Uterus (tissue), 4 donors: ENCODE results near the gene ATP6V0A4. TPM values are rescaled to one million over a fixed set of nuclear protein-coding genes. Genes with fewer than 3 reads are reported as not detected.

Experiments used
- DNase-seq, 2 donors: peaks; one replicate each; pipeline ENCODE4 v3.0.0-alpha.2; 2019 to 2020
- H3K27ac ChIP-seq, 2 donors: fragments of 200-600 bp; sonication (generic); 1 replicate in 1 of 2; 2 replicates in 1 of 2; pipeline ENCODE4 v1.5.1; 2016 to 2018
- H3K27me3 ChIP-seq, 2 donors: fragments of 200-600 bp; sonication (generic); one replicate each; pipeline ENCODE4 v1.5.1; 2018 to 2019; ENCODE audit warnings: control low read depth in 1 of 2
- H3K36me3 ChIP-seq, 2 donors: fragments of 200-600 bp; sonication (generic); one replicate each; pipeline ENCODE4 v1.5.1; 2019; ENCODE audit warnings: control low read depth in 1 of 2
- H3K4me1 ChIP-seq, 2 donors: fragments of 200-600 bp; sonication (generic); one replicate each; pipeline ENCODE4 v1.5.1; 2018 to 2019; ENCODE audit warnings: control low read depth in 1 of 2
- H3K4me3 ChIP-seq, 2 donors: fragments of 200-600 bp; sonication (generic); 1 replicate in 1 of 2; 2 replicates in 1 of 2; pipeline ENCODE4 v1.5.1; 2018 to 2019; ENCODE audit warnings: mild to moderate bottlenecking in 1 of 2
- H3K9me3 ChIP-seq, 2 donors: fragments of 200-600 bp; sonication (generic); one replicate each; pipeline ENCODE4 v1.5.1; 2019; ENCODE audit warnings: control low read depth in 1 of 2
- CTCF ChIP-seq, 4 experiments: fragments of 200-600 bp in 2 of 4; fragments of 450-650 bp in 2 of 4; sonication (generic) in 2 of 4; IDR thresholded peaks; one replicate each; pipeline ENCODE4 v1.5.1; 2016 to 2019; ENCODE audit warnings: antibody characterized with exemption in 4 of 4, mild to moderate bottlenecking in 2 of 4, moderate library complexity in 1 of 4
- POLR2A ChIP-seq, 2 donors: fragments of 450-650 bp; IDR thresholded peaks; one replicate each; pipeline ENCODE4 v1.6.1; 2016; ENCODE audit warnings: antibody characterized with exemption in 2 of 2, mild to moderate bottlenecking in 1 of 2, moderate library complexity in 1 of 2
- intact Hi-C: fragments of 100-400 bp; cut with DNase I; formaldehyde crosslinking; loops from one replicate; pipeline ENCODE4 v1.15.1; 2023; ENCODE audit warnings: low total_unique reads
- total RNA-seq, 4 donors: library from RNA; depleted of rRNA in 3 of 4; stranded (reverse); fragments of >200 nt in 3 of 4; gene quantifications; one replicate each; pipeline versions ENCODE4 v1.1.0 to v1.2.4, GENCODE V29; 2014 to 2023
- donor health status: DM: yes; HTN: yes; CAD: no.

Gene ATP6V0A4
- total RNA-seq, 4 donors from 2014 or later: not detected

DNA sequence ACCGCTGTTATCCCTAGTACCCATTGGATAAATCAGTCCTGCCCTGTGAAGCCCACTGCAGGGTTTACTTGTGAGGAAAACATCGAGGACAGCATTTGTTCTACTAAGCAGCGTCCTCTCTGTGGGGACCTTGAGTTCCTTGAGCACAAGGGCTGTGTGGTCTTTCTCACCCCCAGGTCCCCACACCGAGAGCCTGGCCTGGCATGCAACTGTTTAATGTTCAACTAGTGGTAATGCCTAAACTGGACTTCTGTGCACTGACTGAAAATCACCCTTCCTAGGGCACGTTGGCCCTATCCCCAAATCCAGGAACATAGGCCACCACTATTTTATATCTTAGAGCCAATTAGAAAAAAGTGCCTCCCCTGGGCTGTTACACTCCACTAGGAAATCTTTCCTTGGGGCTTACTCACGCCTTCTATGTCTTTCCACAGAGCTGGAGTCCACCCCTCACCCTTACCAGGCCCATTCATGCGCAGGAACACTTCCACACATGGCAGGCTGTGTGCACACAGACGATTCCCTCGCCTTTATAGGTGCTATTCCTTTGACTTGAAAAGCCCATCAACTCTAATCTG, 1.9 kb downstream of the ATP6V0A4 start:
- TF ChIP-seq POLR2A (IDR thresholded peaks at IDR 0.05): no peak
- TF ChIP-seq CTCF (IDR thresholded peaks at IDR 0.05): no peak
- no peaks in the 10 kb centered on the region for H3K27me3 ChIP-seq
- no peak for DNase-seq
- no peaks in the 10 kb centered on the region for H3K36me3 ChIP-seq
- no peak overlapping the region for H3K4me3 ChIP-seq
- H3K27ac ChIP-seq: no peak overlapping the region
- H3K4me1 ChIP-seq: no peaks in the 10 kb centered on the region
- no peaks in the 10 kb centered on the region for H3K9me3 ChIP-seq
- intact Hi-C loops: no loop called here

GRCh38 chr7:138785587-138786437, 12.2 kb downstream of the ATP6V0A4 start:
- Histone ChIP-seq H3K9me3 (no peaks in the 10 kb centered on the region), H3K4me1 (no peaks in the 10 kb centered on the region), H3K36me3 (no peaks in the 10 kb centered on the region), H3K27me3 (no peaks in the 10 kb centered on the region), H3K4me3 (no peak overlapping the region), H3K27ac (no peak overlapping the region)
- TF ChIP-seq CTCF (IDR thresholded peaks at IDR 0.05): no peak
- TF ChIP-seq POLR2A (IDR thresholded peaks at IDR 0.05): no peak
- intact Hi-C loops: no loop called here
- DNase-seq: no peak

GRCh38 chr7:138784692-138785091, 13.3 kb downstream of the ATP6V0A4 start:
- no peak for TF ChIP-seq CTCF (IDR thresholded peaks at IDR 0.05)
- TF ChIP-seq POLR2A (IDR thresholded peaks at IDR 0.05): no peak
- Histone ChIP-seq H3K27me3 (no peaks in the 10 kb centered on the region), H3K4me3 (no peak overlapping the region), H3K36me3 (no peaks in the 10 kb centered on the region), H3K4me1 (no peaks in the 10 kb centered on the region), H3K9me3 (no peaks in the 10 kb centered on the region), H3K27ac (no peak overlapping the region)
- intact Hi-C loops: no loop called here
- DNase-seq: no peak

GRCh38 chr7:138781004-138781403, 17.0 kb downstream of the ATP6V0A4 start:
- DNase-seq: no peak
- TF ChIP-seq POLR2A (IDR thresholded peaks at IDR 0.05) (no peak), CTCF (IDR thresholded peaks at IDR 0.05) (no peak)
- Histone ChIP-seq H3K27ac (no peak overlapping the region), H3K4me3 (no peak overlapping the region), H3K36me3 (no peaks in the 10 kb centered on the region), H3K9me3 (no peaks in the 10 kb centered on the region), H3K27me3 (no peaks in the 10 kb centered on the region), H3K4me1 (no peaks in the 10 kb centered on the region)
- intact Hi-C loops: no loop called here

- Histone ChIP-seq H3K4me1 (no peaks in the 10 kb centered on the region), H3K36me3 (no peaks in the 10 kb centered on the region), H3K27ac (no peak overlapping the region), H3K4me3 (no peak overlapping the region), H3K27me3 (no peaks in the 10 kb centered on the region), H3K9me3 (no peaks in the 10 kb centered on the region)
- intact Hi-C loops: no loop called here
- TF ChIP-seq POLR2A (IDR thresholded peaks at IDR 0.05) (no peak), CTCF (IDR thresholded peaks at IDR 0.05) (no peak)
- no peak for DNase-seq
These were observed 21.7 kb downstream of the ATP6V0A4 start for GRCh38 chr7:138776166-138776833.
